Ishikawa (cell line): Measurements from ENCODE around the gene COL4A2.

ENCODE experiments used
- CEBPB ChIP-seq: IDR thresholded peaks from 2 replicates; pipeline ENCODE4 v1.6.1; 2012
- CREB1 ChIP-seq: IDR thresholded peaks from 2 replicates; pipeline ENCODE4 v1.6.1; 2012; ENCODE audit warnings: low read depth
- EGR1 ChIP-seq: IDR thresholded peaks from 2 replicates; pipeline ENCODE4 v1.6.1; 2012
- EP300 ChIP-seq: IDR thresholded peaks from 2 replicates; pipeline ENCODE4 v1.6.1; 2012; ENCODE audit warnings: borderline replicate concordance
- FOXM1 ChIP-seq: IDR thresholded peaks from 2 replicates; pipeline ENCODE4 v1.6.1; 2012; ENCODE audit warnings: low read depth, borderline replicate concordance
- MAX ChIP-seq: IDR thresholded peaks from 2 replicates; pipeline ENCODE4 v1.6.1; 2012
- NFIC ChIP-seq: IDR thresholded peaks from 2 replicates; pipeline ENCODE4 v1.6.1; 2012
- RAD21 ChIP-seq: IDR thresholded peaks from 2 replicates; pipeline ENCODE4 v1.6.1; 2012; ENCODE audit warnings: low read depth
- TAF1 ChIP-seq: IDR thresholded peaks from 2 replicates; pipeline ENCODE4 v1.6.1; 2012; ENCODE audit warnings: low read depth, mild to moderate bottlenecking
- TCF12 ChIP-seq: IDR thresholded peaks from 2 replicates; pipeline ENCODE4 v1.6.1; 2012; ENCODE audit warnings: low read depth
- TEAD4 ChIP-seq: IDR thresholded peaks from 2 replicates; pipeline ENCODE4 v1.6.1; 2012
- YY1 ChIP-seq: IDR thresholded peaks from 2 replicates; pipeline ENCODE4 v1.6.1; 2012; ENCODE audit warnings: low read depth
- ZBTB7A ChIP-seq: IDR thresholded peaks from 2 replicates; pipeline ENCODE4 v1.6.1; 2012; ENCODE audit warnings: low read depth
- TF ChIP-seq, protein P1 (sequence below): IDR thresholded peaks from 2 replicates; pipeline ENCODE4 v1.6.1; 2012; ENCODE audit warnings: low read depth, mild to moderate bottlenecking
- TF ChIP-seq, protein P2 (sequence below): IDR thresholded peaks from 2 replicates; pipeline ENCODE4 v1.6.1; 2012

COL4A2 gene

DNA sequence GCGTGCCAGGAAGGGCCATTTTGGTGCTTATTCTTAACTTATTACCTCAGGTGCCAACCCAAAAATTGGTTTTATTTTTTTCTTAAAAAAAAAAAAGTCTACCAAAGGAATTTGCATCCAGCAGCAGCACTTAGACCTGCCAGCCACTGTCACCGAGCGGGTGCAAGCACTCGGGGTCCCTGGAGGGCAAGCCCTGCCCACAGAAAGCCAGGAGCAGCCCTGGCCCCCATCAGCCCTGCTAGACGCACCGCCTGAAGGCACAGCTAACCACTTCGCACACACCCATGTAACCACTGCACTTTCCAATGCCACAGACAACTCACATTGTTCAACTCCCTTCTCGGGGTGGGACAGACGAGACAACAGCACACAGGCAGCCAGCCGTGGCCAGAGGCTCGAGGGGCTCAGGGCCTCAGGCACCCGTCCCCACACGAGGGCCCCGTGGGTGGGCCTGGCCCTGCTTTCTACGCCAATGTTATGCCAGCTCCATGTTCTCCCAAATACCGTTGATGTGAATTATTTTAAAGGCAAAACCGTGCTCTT, 205.2 kb downstream of the COL4A2 start:
- TF ChIP-seq MAX (no peak), EP300 (no peak), TAF1 (no peak), YY1 (no peak), TCF12 (no peak), ZBTB7A (no peak)
- TF ChIP-seq, protein P1, sequence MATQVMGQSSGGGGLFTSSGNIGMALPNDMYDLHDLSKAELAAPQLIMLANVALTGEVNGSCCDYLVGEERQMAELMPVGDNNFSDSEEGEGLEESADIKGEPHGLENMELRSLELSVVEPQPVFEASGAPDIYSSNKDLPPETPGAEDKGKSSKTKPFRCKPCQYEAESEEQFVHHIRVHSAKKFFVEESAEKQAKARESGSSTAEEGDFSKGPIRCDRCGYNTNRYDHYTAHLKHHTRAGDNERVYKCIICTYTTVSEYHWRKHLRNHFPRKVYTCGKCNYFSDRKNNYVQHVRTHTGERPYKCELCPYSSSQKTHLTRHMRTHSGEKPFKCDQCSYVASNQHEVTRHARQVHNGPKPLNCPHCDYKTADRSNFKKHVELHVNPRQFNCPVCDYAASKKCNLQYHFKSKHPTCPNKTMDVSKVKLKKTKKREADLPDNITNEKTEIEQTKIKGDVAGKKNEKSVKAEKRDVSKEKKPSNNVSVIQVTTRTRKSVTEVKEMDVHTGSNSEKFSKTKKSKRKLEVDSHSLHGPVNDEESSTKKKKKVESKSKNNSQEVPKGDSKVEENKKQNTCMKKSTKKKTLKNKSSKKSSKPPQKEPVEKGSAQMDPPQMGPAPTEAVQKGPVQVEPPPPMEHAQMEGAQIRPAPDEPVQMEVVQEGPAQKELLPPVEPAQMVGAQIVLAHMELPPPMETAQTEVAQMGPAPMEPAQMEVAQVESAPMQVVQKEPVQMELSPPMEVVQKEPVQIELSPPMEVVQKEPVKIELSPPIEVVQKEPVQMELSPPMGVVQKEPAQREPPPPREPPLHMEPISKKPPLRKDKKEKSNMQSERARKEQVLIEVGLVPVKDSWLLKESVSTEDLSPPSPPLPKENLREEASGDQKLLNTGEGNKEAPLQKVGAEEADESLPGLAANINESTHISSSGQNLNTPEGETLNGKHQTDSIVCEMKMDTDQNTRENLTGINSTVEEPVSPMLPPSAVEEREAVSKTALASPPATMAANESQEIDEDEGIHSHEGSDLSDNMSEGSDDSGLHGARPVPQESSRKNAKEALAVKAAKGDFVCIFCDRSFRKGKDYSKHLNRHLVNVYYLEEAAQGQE: no peak

DNA sequence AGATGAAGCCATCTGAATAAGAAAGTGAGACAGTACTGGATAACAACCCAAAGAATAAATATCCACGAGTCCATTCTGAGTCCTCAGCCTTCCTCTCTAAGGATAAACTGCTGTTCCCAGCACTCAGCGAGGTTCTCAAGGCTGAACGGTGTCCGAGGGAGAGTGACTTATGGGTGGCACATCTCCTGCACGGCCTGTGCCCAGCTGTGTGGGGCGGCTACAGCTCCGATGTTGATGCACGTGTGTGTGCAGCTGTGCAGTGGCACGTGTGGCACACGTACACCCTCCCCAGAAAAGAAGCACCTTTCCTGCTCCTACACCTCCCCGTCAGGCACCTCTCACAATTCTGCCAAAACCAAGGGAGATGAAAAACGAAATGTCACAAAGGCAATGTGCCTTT, 209.4 kb downstream of the COL4A2 start:
- TF ChIP-seq MAX (no peak), NFIC (no peak), TCF12 (no peak), ZBTB7A (no peak), YY1 (no peak), FOXM1 (no peak), EP300 (no peak), RAD21 (no peak), TEAD4 (no peak), CREB1 (no peak), EGR1 (no peak), CEBPB (no peak), TAF1 (no peak)
- TF ChIP-seq, protein P1: no peak
- TF ChIP-seq, protein P2, sequence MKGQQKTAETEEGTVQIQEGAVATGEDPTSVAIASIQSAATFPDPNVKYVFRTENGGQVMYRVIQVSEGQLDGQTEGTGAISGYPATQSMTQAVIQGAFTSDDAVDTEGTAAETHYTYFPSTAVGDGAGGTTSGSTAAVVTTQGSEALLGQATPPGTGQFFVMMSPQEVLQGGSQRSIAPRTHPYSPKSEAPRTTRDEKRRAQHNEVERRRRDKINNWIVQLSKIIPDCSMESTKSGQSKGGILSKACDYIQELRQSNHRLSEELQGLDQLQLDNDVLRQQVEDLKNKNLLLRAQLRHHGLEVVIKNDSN: no peak

- TF ChIP-seq EP300 (no peak), ZBTB7A (no peak), FOXM1 (no peak), EGR1 (no peak), NFIC (no peak), RAD21 (no peak), CREB1 (no peak), MAX (no peak), TCF12 (no peak), TAF1 (no peak), TEAD4 (no peak), CEBPB (no peak), YY1 (no peak)
- TF ChIP-seq, protein P2: no peak
- TF ChIP-seq, protein P1: no peak
Measured at GRCh38 chr13:110517505-110518225, 210.6 kb downstream of the COL4A2 start.

- TF ChIP-seq EP300 (no peak), EGR1 (no peak), YY1 (no peak), TAF1 (no peak), CREB1 (no peak), MAX (no peak), FOXM1 (no peak), TCF12 (no peak), RAD21 (no peak)
Measured at GRCh38 chr13:110518226-110518525, 211.1 kb downstream of the COL4A2 start.
